ENCODE data around the gene KRTAP10-5. TPM values are rescaled to one million over a fixed set of nuclear protein-coding genes. Genes with fewer than 3 reads are reported as not detected.
A peak's percentile ranks its signal among the peaks of the same experiment; 100 is the strongest.
"Not testable (repeated sequence)": the region's sequence is repeated elsewhere in the genome, so short reads cannot be mapped to it uniquely, and the experiment has no call there.

Gene KRTAP10-5
- total RNA-seq, 1 donor from 2014 or later, result not detected

DNA sequence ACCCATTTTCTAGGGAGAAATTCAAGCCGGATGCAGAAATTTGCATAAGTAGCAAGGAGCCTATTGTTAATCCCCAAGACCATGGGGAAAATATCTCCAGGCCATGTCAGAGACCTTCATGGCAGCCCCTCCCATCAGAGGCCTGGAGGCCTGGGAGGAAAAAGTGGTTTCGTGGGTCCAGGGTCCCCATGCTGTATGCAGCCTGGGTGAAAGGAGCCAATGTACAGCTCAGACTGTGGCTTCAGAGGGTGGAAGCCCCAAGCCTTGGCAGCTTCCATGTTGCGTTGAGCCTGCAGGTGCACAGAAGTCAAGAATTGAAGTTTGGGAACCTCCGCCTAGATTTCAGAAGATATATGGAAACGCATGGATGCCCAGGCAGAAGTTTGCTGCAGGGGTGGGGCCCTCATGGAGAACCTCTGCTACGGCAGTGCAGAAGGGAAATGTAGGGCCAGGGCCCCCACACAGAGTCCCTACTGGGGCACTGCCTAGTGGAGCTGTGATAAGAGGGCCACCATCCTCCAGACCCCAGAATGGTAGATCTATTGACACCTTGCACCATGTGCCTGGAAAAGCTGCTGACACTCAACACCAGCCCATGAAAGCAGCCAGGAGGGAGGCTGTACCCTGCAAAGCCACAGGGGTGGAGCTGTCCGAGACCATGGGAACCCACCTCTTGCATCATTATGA is 29.9 kb upstream of the KRTAP10-5 start:
- not testable (repeated sequence) for DNase-seq

DNA sequence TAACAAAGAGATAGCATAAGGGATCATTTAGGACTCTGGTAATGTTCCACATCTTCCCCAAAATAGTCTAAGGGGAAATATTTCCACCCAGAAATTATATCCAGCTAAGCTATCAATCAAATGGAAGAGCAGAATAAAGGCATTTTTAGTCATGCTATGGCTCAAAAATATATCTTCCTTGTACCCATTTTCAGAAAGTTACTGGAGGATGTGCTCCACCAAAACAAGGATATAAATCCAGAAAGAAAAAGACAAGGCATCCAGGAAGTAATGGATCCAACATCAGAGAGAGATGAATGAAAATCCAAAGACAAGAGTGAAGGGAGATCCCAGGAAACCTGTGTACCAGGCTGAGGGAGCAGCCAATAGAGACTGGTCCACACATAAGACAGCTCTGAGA is 28.8 kb upstream of the KRTAP10-5 start:
- DNase-seq, result no peak

DNA sequence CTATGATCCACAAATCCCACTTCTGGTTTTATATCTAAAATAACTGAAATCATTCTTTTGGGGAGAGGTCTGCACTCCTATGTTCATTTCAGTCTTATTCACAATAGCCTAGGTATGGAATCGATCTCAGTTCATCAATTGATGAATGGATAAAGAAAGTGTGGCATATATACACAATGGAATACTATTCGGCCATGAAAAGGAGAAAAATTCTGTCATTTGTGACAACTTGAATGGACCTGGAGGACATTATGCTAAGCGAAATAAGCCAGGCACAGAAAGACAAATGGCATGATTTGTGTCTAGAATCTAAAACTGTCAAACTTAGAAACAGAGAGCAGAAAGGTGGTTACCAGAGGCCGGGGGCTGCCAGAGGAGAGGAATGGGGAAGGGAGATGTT is 26.1 kb upstream of the KRTAP10-5 start:
- DNase-seq, result no peak

DNA sequence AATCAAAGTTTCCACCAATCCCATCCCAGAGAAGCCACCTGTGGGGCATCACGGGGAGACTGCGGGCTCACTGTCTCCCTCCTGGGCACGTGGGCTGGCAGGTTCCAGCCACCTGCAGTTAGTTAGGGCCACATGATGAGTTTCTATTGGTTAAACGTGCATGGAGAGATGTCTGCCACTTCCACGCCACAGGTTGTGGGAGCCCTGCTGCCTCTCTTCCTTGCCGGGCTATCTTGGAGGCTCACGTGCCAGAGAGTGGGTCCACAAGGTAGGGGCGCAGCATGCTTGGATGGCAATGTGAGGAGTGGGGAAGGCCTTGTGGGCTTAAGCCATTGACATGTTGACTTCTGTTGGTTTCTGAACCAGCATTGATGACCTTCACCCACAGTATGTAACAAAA is 23.5 kb upstream of the KRTAP10-5 start:
- no peak for DNase-seq

DNA sequence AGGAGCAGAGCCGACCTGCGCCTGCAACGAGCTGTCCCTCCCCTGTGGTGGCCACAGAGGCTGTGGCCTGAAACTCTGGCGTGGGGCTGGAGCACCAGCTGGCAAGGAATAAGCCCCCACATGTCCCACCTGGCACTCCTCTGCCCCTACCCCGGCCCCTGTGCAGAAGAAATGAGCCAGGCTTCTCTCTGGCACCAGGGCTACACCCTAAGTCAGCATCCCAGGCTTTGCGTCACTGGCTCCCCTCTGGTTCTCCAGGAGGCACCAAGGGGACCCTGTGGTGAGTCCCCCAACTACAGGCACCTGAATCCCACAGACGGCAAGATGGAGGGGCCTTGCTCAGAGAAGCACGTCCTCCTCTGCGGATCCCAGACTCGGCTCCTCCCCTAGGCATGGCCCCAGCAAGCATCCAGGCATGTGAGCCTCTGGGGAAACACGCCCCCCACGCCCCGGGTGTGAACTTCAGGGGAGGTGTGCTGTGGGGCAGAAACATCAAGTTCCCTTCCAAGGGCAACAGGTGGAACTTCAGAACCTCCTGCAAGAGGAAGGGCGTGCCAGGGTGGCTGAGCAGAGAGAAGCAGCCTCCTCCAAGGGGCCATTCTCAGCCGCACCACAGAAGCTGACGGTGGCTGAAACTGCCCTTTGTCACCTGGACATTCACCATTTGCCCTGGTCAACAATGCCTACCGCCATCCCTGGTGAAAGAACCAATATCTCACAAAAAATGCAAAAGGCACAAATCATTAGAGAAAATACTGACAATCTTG is 22.9 kb upstream of the KRTAP10-5 start:
- DNase-seq, result no peak

DNA sequence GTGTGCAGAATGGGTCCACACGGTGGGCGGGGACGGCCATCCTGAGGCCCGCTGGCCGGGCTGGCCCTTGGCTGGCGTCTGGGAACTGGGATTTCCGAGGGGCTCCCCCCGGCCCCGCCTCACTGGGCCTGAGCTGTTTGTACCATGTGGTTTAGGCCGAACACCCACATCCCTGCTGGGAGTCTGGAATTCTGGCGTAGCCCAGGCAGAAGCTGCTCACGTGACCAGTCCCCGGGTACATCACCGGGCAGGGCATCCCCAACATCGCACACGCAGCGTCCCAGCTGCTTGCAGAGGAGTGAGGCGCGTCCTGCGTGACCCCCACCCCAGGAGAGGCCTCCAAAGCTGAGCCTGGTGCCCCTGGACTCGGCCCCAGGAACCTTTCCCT is 22.1 kb upstream of the KRTAP10-5 start:
- DNase-seq, result no peak

DNA sequence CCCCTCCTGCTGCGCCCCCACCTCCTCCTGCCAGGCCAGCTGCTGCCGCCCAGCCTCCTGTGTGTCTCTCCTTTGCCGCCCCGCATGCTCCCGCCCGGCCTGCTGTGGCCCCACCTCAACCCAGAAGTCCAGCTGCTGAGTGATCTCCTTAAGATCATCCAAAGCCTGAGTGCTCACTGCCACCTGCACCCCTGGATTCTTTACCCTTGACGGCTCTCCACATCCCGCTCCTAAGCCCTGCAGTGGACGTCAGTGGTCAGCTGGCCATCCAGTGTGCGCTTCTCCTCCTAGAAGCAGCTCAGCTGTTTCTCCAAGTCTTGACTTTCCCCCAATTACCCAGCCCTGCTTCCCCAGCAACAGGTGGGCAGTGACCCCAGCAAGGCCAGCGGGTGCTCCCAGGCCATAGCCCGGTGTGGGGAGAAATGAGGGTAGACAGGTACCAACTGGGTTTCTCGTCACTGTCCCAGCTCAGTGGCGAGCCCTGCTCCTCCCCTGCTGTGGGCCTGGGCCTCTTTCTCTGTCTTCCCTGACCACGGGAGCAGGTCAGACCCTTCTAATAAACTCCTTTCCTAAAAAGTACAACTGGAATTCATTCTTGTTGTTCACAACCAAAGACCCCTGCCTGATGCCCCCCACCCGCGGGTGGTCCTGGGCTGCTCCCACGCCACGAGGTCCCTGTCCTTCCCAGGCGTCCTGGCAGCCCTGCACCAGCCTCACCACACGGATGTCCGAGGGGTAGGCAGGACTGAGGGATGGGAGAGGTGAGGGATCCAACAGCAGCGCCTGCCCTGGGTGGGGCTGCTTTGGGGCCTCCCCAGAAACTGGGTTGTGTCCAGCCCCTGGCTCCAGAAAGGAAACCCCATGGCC is 21.4 kb upstream of the KRTAP10-5 start:
- DNase-seq, result no peak

DNA sequence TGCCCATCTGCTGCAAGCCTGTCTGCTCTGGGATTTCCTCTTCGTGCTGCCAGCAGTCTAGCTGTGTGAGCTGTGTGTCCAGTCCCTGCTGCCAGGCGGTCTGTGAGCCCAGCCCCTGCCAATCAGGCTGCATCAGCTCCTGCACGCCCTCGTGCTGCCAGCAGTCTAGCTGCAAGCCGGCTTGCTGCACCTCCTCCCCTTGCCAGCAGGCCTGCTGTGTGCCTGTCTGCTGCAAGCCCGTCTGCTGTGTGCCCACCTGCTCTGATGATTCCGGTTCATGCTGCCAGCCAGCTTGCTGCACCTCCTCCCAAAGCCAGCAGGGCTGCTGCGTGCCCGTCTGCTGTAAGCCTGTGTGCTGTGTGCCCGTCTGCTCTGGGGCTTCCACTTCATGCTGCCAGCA is 20.7 kb upstream of the KRTAP10-5 start:
- not testable (repeated sequence) for DNase-seq

DNA sequence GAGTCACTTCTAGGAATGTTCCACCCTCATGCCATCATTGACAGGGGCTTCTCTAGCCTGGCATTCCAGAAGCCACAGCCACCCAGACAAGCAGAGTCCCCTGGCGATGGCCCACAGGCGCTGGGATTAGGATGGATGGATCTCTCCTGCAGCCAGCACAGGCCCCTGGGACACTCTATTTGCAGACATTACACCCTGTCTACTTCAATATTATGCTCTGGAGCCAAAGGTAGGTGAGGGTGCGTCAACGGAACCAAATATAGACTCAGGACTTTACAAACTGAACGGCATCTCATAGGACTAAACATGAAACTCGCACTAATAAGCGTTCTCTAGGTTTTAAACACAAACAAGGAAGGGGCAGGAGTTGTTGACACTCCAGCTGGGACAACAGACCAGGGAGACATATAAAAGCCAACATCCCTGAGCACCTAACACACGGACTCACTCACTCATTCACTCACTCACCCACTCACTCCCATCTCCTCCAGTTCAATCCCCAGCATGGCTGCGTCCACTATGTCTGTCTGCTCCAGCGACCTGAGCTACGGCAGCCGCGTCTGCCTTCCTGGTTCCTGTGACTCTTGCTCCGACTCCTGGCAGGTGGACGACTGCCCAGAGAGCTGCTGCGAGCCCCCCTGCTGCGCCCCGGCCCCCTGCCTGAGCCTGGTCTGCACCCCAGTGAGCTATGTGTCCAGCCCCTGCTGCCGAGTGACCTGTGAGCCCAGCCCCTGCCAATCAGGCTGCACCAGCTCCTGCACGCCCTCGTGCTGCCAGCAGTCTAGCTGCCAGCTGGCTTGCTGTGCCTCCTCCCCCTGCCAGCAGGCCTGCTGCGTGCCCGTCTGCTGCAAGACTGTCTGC is 19.9 kb upstream of the KRTAP10-5 start, which contains the start of gene KRTAP10-7:
Gene KRTAP10-7 (plus strand): TSS at position 480 of the 861 bp plus-strand sequence. CDS start 25 bp downstream, at position 505.
- not testable (repeated sequence) for DNase-seq

DNA sequence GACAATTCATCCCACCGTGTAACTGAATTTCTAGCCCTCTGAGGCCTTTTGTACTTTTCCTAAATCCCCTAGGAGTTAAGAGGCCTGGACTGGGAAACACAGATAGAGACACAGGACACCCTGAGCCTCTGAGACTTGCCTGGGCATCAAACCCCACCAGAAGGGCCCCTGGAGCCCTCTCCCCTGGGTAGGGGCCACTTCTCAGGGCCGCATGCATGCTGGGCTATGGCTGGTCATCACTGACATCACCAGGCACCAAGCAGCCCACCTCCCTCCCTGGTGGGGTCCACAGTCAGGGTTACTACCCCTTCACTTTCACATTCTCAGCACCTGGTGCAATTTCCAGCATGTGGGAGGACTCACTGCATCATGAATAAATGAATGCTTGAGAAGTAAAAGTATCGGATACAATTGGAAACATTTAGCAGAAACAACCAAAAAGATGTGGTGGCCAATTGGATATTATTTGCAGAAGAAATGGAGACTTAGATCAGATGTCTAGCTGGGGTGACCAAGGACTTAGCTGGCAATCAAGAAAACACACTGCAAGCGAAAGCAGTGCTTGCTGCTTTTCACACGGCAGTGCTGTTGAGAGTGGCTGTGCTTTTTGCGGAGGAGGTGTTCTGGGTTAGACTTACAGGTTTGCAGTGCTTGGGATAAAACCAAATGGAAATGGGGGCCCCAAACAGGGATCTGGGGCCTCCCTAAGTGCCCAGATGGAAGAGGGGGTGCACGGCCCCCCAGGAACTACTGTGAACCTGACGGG is 19.0 kb upstream of the KRTAP10-5 start:
- DNase-seq, result no peak

DNA sequence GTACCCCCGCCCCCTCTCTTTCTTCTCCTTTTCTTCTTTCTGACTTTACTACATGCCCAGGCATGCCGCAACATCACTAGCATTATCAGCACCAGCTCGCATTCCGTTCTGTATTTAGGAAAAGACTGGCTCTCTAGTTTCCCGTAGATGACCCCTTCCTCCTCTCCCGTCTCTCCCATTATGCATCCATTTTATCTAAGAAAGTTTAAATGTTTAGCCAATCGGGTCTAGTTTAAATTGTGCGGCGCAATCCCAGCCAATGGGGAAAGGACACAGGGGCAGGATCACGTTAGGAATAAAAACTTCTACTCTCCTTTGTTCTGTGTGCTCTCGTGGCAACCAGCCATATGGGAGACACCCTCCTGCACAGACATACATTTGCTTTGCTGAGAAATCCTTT is 17.7 kb upstream of the KRTAP10-5 start:
- DNase-seq, result no peak

DNA sequence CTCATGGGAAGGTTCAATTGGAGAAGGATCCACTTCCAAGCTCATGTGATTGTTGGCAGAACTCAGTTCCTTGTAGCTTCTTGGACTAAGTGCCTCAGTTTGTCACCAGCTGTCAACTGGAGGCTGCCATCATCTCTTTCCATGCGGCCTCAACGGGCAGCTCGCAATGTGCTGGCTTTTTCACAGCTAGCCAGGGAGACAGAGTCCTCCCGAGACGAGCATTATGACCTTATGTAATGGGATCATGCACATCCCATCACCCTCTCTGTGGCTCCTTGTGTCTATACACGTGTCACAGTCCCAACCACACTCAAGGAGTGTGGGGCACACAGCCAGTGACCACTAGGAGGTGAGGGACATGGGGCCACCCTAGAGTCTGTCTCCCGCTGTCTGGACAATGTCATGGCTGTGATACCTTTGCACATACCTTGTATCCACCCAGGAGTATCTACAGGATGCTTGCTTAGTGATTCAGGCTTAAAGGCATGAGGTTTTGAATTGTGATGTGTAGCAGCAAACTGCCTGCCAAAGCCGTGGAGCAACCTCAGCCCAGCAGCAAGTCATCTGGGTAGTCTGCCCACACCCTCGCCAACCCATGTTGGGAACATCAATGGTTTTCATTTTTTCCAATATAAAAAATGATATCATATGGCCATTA is 15.8 kb upstream of the KRTAP10-5 start:
- no peak for DNase-seq

DNA sequence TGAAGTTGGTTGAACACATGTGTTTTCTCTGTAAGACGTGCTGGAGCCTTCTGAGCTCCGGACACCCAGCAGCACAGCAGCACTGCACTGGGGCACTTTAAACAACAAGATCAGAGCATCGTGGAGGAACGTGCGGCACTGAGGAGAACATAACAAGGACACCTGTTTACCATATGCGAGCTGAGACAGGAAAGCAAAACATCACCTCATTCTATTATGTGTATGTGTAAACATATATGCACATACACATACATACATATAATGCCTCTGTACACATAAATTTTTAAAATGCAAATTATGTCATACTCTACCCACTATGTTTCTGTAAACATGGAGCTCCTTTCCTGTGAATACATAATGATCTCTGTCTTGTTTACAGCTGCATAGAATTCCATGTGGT is 15.1 kb upstream of the KRTAP10-5 start:
- DNase-seq, result no peak

DNA sequence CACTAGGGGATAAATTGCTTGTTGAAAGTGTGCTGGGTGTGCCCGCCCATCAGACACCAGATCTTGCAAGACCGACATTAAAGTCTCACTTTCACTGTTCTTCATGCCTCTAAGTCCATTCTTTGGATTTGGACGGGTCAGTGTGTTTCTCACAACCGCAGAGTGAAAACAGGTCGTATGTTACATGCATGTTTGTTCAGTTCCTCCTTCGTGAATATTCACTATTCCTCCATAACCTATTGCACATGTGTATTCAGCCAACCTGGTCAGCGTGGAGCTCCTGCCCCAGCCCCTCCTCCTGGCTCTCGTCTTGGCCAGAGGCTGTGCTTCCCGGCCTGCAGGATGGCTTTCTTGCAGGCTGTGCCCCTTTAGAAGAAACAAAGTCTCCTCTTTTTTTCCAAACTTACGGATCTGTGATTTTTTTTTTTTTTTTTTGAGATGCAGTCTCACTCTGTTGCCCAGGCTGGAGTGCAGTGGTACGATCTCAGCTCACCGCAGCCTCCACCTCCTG is 14.1 kb upstream of the KRTAP10-5 start:
- no peak for DNase-seq

DNA sequence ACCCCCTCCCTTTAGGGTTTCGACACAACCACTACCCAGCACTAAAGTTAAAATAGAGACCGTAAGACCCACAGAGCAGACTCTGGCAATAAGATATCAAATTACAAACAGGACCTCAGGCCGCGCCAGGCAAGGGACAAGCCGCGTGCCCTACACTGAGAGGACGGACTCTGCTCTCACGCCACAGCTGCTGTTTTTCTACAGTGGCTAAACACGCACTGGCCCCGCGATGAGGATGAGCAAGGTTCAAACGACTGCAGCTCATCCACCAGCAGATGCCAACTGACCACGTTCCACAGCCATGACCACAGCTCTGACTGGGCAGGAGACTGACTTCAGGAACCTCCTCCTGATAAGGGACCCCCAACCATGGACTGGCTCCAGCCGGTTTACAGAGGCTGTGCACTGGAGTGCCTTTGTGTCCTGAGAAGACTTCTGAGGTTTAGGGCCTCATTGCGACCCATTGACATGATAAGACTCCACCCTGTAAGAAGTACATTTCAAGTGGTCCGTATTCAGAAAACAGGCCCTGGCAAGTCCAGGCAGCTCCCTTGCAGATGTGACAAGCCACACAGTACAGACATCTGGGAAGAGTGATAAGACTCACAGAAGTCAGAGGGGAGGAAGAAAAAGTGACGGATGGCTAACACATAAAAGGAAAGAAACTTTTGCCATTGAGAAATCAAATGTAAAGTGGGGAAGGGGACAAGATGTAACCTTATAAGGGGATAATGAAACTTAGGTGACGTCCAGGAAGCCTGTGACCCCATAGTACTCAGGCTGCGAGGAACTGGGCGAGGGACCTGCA is 13.4 kb upstream of the KRTAP10-5 start:
- DNase-seq, result peak; percentile 27

DNA sequence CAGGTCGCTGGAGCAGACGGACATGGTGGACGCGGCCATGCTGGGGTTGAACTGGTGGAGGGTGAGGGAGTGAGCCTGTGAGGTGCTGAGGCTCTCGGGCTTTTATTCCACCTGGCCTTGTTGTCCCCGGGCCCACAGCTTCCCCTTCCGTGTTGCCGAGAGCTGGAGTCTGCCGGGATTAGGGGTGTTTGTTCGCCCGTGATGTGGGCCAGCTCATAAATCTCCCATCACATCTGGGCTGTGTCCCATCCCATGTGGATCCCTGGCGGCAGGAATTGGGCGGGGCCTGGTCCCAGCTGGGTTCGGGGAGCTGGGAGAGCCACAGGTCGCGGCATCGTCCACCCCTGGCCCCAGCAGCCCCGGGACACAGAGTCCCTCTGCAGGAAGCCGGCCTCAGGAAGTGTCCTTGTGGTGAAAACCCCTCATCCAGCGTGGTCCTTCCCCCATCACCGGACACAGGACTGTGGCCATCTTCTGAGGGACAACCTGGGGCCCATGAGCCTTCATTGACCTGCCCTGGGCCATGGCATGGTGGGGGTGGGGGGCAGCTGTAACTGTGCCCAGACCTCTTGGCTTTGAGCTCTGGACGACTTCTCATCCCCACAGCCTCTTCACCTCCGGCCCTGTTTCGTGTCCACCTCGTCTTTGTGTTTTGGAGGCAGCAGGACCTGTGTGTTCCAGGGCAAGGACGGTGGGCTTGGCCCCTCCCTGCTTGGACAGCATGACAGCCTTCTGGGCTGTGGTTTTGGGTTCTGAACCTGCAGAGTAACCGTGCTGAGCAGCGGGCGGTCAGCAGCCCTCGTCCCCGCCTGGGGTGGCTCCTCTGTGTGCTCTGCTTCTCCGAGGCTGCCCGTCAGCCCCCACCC is 12.3 kb upstream of the KRTAP10-5 start, which contains the start of gene KRTAP10-6:
Gene KRTAP10-6 (minus strand): TSS at position 60 of the 866 bp plus-strand sequence. CDS start 21 bp downstream, at position 39.
- DNase-seq, result no peak

DNA sequence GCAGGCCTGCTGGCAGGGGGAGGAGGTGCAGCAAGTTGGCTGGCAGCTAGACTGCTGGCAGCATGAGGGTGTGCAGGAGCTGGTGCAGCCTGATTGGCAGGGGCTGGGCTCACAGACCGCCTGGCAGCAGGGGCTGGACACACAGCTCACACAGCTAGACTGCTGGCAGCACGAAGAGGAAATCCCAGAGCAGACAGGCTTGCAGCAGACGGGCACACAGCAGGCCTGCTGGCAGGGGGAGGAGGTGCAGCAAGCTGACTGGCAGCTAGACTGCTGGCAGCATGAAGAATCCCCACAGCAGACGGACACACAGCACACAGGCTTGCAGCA is 11.4 kb upstream of the KRTAP10-5 start:
- not testable (repeated sequence) for DNase-seq

All from tongue (tissue), 2 donors.